K562 (cell line): ENCODE results near the gene KLK11. TPM values are rescaled to one million over a fixed set of nuclear protein-coding genes. Genes with fewer than 3 reads are reported as not detected.

Experiments
- ATAC-seq: fragments of 200-7000 bp; cut with Tn5 transposase; 3 replicates; pipeline ENCODE4 v1.9.1; 2020; ENCODE audit warnings: moderate library complexity
- BruUV-seq: library from RNA; stranded (reverse); fragments of 400-500 nt; replicated peaks from 2 replicates; lab custom pipeline; 2021; lab: Mats Ljungman, UMichigan
- CTCF ChIA-PET: fragments of 300-600 bp; formaldehyde crosslinking; extraction: SDS; loops from one replicate; lab custom pipeline; 2021; ENCODE audit warnings: low intra/inter-chr PET ratio; lab: Yijun Ruan, JAX
- POLR2A ChIA-PET: fragments of 300-600, 350-650 bp; sonication (Branson Sonifier 250); formaldehyde crosslinking; extraction: SDS; loops from one replicate; lab custom pipeline; 2021; ENCODE audit warnings: antibody characterized with exemption, inconsistent platforms; lab: Yijun Ruan, JAX
- DNase-seq, 4 experiments: peaks; one replicate each; pipeline versions ENCODE4 v3.0.0 to v3.0.0-alpha.2; 2011 to 2018; ENCODE audit warnings: low spot score in 3 of 4, mixed read lengths in 3 of 4; ENCODE audit errors: extremely low read depth in 1 of 4
- FAIRE-seq: peaks from 2 replicates; lab custom pipeline; 2011; peaks lifted over from hg19 to GRCh38; lab: Jason Lieb, UNC
- H2AFZ ChIP-seq: 2 replicates; pipeline ENCODE4 v1.6.0; 2011; ENCODE audit warnings: low read depth, low read length, control low read depth, inconsistent platforms
- H3K27ac ChIP-seq: fragments of 200-600 bp; 3 replicates; pipeline ENCODE4 v1.8.0; 2011; ENCODE audit warnings: low read depth, mild to moderate bottlenecking, control low read depth, inconsistent platforms, low read length, moderate library complexity, mixed read lengths; ENCODE audit errors: extremely low read depth
- H3K27me3 ChIP-seq, 2 experiments: fragments of 300-600 bp in 1 of 2; 2 replicates in 1 of 2; 3 replicates in 1 of 2; pipeline versions ENCODE4 v1.6.0 to v1.8.0; 2011; ENCODE audit warnings: inconsistent platforms in 2 of 2, low read length in 2 of 2, mild to moderate bottlenecking in 1 of 2, mixed read lengths in 1 of 2, moderate library complexity in 1 of 2; ENCODE audit not compliant: control insufficient read depth in 2 of 2, insufficient read depth in 2 of 2
- H3K36me3 ChIP-seq: fragments of 300-600 bp; 3 replicates; pipeline ENCODE4 v1.8.0; 2011; ENCODE audit warnings: mild to moderate bottlenecking, low read length, inconsistent platforms; ENCODE audit not compliant: control insufficient read depth, insufficient read depth
- H3K4me1 ChIP-seq, 2 experiments: fragments of 200-600 bp in 1 of 2; replicated peaks in 1 of 2; 2 replicates in 1 of 2; 3 replicates in 1 of 2; pipeline versions ENCODE4 v1.5.1 to v1.8.0; 2011; ENCODE audit warnings: inconsistent platforms in 2 of 2, low read length in 2 of 2, mild to moderate bottlenecking in 1 of 2, mixed read lengths in 1 of 2, moderate library complexity in 1 of 2; ENCODE audit not compliant: control insufficient read depth in 2 of 2, insufficient read depth in 2 of 2
- H3K4me2 ChIP-seq: 2 replicates; pipeline ENCODE4 v1.6.1; 2011; ENCODE audit warnings: low read length, control low read depth, inconsistent platforms, mixed read lengths; ENCODE audit not compliant: insufficient read depth
- H3K4me3 ChIP-seq: fragments of 200-600 bp; sonication (generic), shearing (Covaris generic); 2 replicates; pipeline ENCODE4 v1.5.1; 2016; ENCODE audit warnings: control low read depth, inconsistent platforms
- H3K79me2 ChIP-seq: fragments of 200-600 bp; 3 replicates; pipeline ENCODE4 v1.8.0; 2011; ENCODE audit warnings: low read length, inconsistent platforms; ENCODE audit not compliant: control insufficient read depth, insufficient read depth
- H3K9ac ChIP-seq, 2 experiments: 2 replicates each; pipeline versions ENCODE4 v1.6.0 to v1.6.1; 2011; ENCODE audit warnings: low read depth in 2 of 2, low read length in 2 of 2, control low read depth in 1 of 2, inconsistent platforms in 1 of 2, mild to moderate bottlenecking in 1 of 2, mixed read lengths in 1 of 2; ENCODE audit not compliant: insufficient read depth in 1 of 2
- H3K9me1 ChIP-seq: one replicate; pipeline ENCODE4 v1.6.0; 2011; ENCODE audit warnings: inconsistent platforms, mild to moderate bottlenecking, low read length, moderate library complexity; ENCODE audit not compliant: control insufficient read depth, insufficient read depth
- H3K9me3 ChIP-seq: replicated peaks from 2 replicates; pipeline ENCODE4 v1.5.1; 2011; ENCODE audit warnings: low read depth, low read length, inconsistent platforms; ENCODE audit not compliant: control insufficient read depth, insufficient read depth
- H4K20me1 ChIP-seq: replicated peaks from 2 replicates; pipeline ENCODE4 v1.6.1; 2011; ENCODE audit warnings: low read length, inconsistent platforms, mixed read lengths; ENCODE audit not compliant: control insufficient read depth, insufficient read depth
- C11orf30 ChIP-seq: fragments of 450-650 bp; IDR thresholded peaks from 2 replicates; pipeline ENCODE4 v1.6.1; 2016; ENCODE audit warnings: low read depth, mild to moderate bottlenecking
- HDAC2 ChIP-seq: fragments of 450-650 bp; IDR thresholded peaks from 2 replicates; pipeline ENCODE4 v1.6.1; 2016; ENCODE audit warnings: mild to moderate bottlenecking
- MIER1 ChIP-seq: fragments of 450-650 bp; IDR thresholded peaks from 2 replicates; pipeline ENCODE4 v1.6.1; 2016; ENCODE audit warnings: antibody characterized with exemption, mild to moderate bottlenecking, low read depth
- NFRKB ChIP-seq: fragments of 450-650 bp; IDR thresholded peaks from 2 replicates; pipeline ENCODE4 v1.6.1; 2016; ENCODE audit warnings: low read depth
- SMARCA5 ChIP-seq: fragments of 450-650 bp; IDR thresholded peaks from 2 replicates; pipeline ENCODE4 v1.6.1; 2016
- ZNF3 ChIP-seq: fragments of 250-450 bp; sonication (Bioruptor Pico); IDR thresholded peaks from 2 replicates; pipeline ENCODE4 v1.5.0; 2021; ENCODE audit warnings: mild to moderate bottlenecking, moderate library complexity
- WGBS: fragments of 100-300 bp; shearing (Covaris generic); methylation state at CpG from one replicate; pipeline ENCODE4 v1.1.6; 2016; ENCODE audit warnings: low coverage, mixed read lengths; ENCODE audit not compliant: insufficient coverage; ENCODE audit errors: missing lambda C conversion rate; 5-methylcytosine and 5-hydroxymethylcytosine counted together
- in situ Hi-C: fragments of 300-500 bp; cut with MboI; formaldehyde crosslinking; loops from 4 replicates; pipeline ENCODE4 v1.15.0; 2018; ENCODE audit warnings: inconsistent platforms, mixed read lengths
- intact Hi-C: fragments of 100-400 bp; cut with micrococcal nuclease; formaldehyde crosslinking; loops from 2 replicates; pipeline ENCODE4 v1.14.2; 2022
- polyA plus RNA-seq, 8 experiments: library from polyadenylated mRNA; depleted of rRNA in 4 of 8; stranded (reverse) in 5 of 8; unstranded in 3 of 8; fragments of >200 nt; fragmentation: Nextera tagmentation in 2 of 8; fragmentation: Illumina TruSeq in 1 of 8; extraction: Ambion mirVana in 2 of 8; extraction: Trizol in 1 of 8; gene quantifications; 2 replicates each; pipeline versions ENCODE4 v1.2.1 to v1.2.3, GENCODE V29; 2011 to 2014; ENCODE audit warnings: inconsistent platforms in 1 of 8, missing spikeins in 1 of 8
- total RNA-seq, 7 experiments: library from RNA; depleted of rRNA in 6 of 7; stranded (reverse); fragments of >200 nt in 6 of 7; fragmentation: Illumina TruSeq in 2 of 7; extraction: Trizol in 2 of 7; gene quantifications; 2 replicates each; pipeline versions ENCODE4 v1.2.1 to v1.2.3, GENCODE V29; 2011 to 2021; ENCODE audit warnings: low replicate concordance in 1 of 7
- TF ChIP-seq, protein P1 (sequence below), 2 experiments: IDR thresholded peaks; 2 replicates each; pipeline ENCODE4 v1.6.1; 2011; ENCODE audit warnings: borderline replicate concordance in 1 of 2, control low read depth in 1 of 2, low read depth in 1 of 2, low read length in 1 of 2, mild to moderate bottlenecking in 1 of 2, mixed read lengths in 1 of 2, moderate library complexity in 1 of 2; ENCODE audit not compliant: insufficient read depth in 1 of 2, insufficient read length in 1 of 2, poor library complexity in 1 of 2, severe bottlenecking in 1 of 2; ENCODE audit errors: extremely low read depth in 1 of 2
- TF ChIP-seq, protein P2 (sequence below): fragments of 450-650 bp; IDR thresholded peaks from 2 replicates; pipeline ENCODE4 v1.6.1; 2016
- TF ChIP-seq, protein P3 (sequence below), 2 experiments: fragments of 450-650 bp in 1 of 2; sonication (generic) in 1 of 2; formaldehyde crosslinking in 1 of 2; IDR thresholded peaks; 2 replicates each; pipeline versions ENCODE4 v1.7.1 to v1.9.0; 2016 to 2022; ENCODE audit warnings: inconsistent platforms in 1 of 2, mild to moderate bottlenecking in 1 of 2, missing genetic modification reagents in 1 of 2

KLK11 gene
- total and polyA plus RNA-seq, 9 of the 15 experiments (the other 6 are each of a cell fraction or from before 2014, with no cell fraction given) = not detected

DNA sequence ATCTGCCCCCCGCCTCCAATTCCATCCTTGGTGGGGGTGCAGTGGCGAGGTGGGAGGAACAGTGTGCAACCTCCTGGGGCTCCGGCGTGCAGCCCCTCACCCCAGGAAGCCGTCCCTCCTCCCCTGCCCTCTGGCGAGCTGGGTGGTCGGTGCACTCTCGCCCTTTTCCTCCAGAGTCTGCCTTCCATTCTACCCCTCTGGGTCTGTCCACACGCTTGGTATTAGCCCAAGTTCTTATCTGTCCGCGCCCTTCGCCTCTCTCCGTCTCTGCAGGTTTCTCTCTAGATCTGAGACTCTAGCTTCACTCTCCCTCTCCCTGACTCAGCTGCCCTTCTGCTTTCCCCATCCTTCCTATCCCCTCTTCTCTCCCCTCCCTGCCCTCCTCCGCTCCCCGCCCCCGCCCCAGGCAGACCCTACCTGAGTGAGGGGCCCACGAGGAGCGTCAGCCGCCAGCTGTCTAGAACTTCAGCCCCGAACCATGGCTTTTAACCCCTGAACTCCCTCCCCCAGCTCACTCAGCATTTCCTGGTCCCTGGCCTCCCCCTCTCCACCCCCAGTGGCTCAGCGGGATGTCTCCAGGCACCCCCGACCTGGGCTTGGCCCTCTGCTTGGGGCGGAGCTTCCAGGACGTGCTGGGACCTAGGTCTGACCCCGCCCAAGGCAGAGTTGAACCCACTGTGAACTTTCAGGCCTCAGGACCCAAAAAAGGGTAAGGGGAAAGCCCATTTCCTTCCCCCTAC, 39.0 kb upstream of the KLK11 start:
- WGBS = under 1% methylated on average over 17 of the region's 25 CpGs
- no TSS peak for BruUV-seq
- Histone ChIP-seq H3K4me3 (peak overlapping the region; percentile 38), H3K27ac (peak overlapping the region; percentile 66), H3K9ac (peak overlapping the region; percentile 57 to 92), H3K9me3 (no peaks in the 10 kb centered on the region), H2AFZ (peak overlapping the region; percentile 93), H3K4me1 (peaks cover 18 to 19% of the 10 kb centered on the region in 2 experiments), H3K36me3 (no peaks in the 10 kb centered on the region), H3K27me3 (peaks cover 3 to 8% of the 10 kb centered on the region in 2 experiments; a peak in 1 of 5 replicates), H3K9me1 (no peaks in the 10 kb centered on the region), H4K20me1 (no peaks in the 10 kb centered on the region), H3K79me2 (no peaks in the 10 kb centered on the region), H3K4me2 (peak overlapping the region; percentile 89)
- DNase-seq (peak; percentile 76 to 79 (median 78)), FAIRE-seq (peak; percentile 57), ATAC-seq (peak; percentile 77)
- intact Hi-C loops = no loop called here
- ChIA-PET CTCF (no interaction called here), POLR2A (interaction anchor here (0.6 to 1.5 kb wide), 4 partner anchors 11 to 545 kb away, joined by 3 to 7 read pairs (median 3); no protein-coding TSS in a partner anchor)
- in situ Hi-C loops = no loop called here
- peak; percentile 31; the same call in 1 of the 2 replicates for TF ChIP-seq C11orf30
- peak; percentile 26; the same call in 1 of the 2 replicates for TF ChIP-seq SMARCA5
- TF ChIP-seq, protein P1, sequence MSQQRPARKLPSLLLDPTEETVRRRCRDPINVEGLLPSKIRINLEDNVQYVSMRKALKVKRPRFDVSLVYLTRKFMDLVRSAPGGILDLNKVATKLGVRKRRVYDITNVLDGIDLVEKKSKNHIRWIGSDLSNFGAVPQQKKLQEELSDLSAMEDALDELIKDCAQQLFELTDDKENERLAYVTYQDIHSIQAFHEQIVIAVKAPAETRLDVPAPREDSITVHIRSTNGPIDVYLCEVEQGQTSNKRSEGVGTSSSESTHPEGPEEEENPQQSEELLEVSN (IDR thresholded peaks at IDR 0.05; ENCODE audit: borderline replicate concordance in 1 of 2, extremely low read depth in 1 of 2, insufficient read depth in 1 of 2, insufficient read length in 1 of 2, low read depth in 1 of 2, low read length in 1 of 2, poor library complexity in 1 of 2, severe bottlenecking in 1 of 2) = peak in 1 of 2 experiments; percentile 1
- TF ChIP-seq NFRKB = 0 out of 2 replicates have a peak, but pooled peaks have one; percentile 16
- TF ChIP-seq, protein P2, sequence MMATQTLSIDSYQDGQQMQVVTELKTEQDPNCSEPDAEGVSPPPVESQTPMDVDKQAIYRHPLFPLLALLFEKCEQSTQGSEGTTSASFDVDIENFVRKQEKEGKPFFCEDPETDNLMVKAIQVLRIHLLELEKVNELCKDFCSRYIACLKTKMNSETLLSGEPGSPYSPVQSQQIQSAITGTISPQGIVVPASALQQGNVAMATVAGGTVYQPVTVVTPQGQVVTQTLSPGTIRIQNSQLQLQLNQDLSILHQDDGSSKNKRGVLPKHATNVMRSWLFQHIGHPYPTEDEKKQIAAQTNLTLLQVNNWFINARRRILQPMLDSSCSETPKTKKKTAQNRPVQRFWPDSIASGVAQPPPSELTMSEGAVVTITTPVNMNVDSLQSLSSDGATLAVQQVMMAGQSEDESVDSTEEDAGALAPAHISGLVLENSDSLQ = peak; percentile 3; the same call in 1 of the 2 replicates
- no peak for TF ChIP-seq ZNF3 (CRISPR knock-in tag)
- TF ChIP-seq HDAC2 = no peak
- TF ChIP-seq, protein P3, sequence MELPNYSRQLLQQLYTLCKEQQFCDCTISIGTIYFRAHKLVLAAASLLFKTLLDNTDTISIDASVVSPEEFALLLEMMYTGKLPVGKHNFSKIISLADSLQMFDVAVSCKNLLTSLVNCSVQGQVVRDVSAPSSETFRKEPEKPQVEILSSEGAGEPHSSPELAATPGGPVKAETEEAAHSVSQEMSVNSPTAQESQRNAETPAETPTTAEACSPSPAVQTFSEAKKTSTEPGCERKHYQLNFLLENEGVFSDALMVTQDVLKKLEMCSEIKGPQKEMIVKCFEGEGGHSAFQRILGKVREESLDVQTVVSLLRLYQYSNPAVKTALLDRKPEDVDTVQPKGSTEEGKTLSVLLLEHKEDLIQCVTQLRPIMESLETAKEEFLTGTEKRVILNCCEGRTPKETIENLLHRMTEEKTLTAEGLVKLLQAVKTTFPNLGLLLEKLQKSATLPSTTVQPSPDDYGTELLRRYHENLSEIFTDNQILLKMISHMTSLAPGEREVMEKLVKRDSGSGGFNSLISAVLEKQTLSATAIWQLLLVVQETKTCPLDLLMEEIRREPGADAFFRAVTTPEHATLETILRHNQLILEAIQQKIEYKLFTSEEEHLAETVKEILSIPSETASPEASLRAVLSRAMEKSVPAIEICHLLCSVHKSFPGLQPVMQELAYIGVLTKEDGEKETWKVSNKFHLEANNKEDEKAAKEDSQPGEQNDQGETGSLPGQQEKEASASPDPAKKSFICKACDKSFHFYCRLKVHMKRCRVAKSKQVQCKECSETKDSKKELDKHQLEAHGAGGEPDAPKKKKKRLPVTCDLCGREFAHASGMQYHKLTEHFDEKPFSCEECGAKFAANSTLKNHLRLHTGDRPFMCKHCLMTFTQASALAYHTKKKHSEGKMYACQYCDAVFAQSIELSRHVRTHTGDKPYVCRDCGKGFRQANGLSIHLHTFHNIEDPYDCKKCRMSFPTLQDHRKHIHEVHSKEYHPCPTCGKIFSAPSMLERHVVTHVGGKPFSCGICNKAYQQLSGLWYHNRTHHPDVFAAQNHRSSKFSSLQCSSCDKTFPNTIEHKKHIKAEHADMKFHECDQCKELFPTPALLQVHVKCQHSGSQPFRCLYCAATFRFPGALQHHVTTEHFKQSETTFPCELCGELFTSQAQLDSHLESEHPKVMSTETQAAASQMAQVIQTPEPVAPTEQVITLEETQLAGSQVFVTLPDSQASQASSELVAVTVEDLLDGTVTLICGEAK (IDR thresholded peaks at IDR 0.05) = peak; percentile 13; the same call in 1 of the 2 replicates
- TF ChIP-seq, protein P3 (CRISPR knock-in tag; IDR thresholded peaks at IDR 0.05) = no peak
- no peak for TF ChIP-seq MIER1
